HL-60/S4 (cell line): ENCODE data around the gene CHRDL2.

Source experiments
- in situ Hi-C: fragments of 300-500 bp; cut with MboI; formaldehyde crosslinking; loops from 2 replicates; pipeline ENCODE4 v1.14.3; 2022; ENCODE audit warnings: low sequenced_read_pairs

The CHRDL2 gene

GRCh38 chr11:74749127-74749964, 18.1 kb upstream of the CHRDL2 start:
- in situ Hi-C loops, result no loop called here

- in situ Hi-C loops, result no loop called here
These were observed 17.2 kb upstream of the CHRDL2 start, which contains the start of gene RNF169 for GRCh38 chr11:74748211-74749126. RNF169 (plus strand) TSS chr11:74748849; CDS start chr11:74748881, 32 bp downstream.

- in situ Hi-C loops, result no loop called here
These were observed 15.6 kb upstream of the CHRDL2 start for GRCh38 chr11:74746868-74747267.

- in situ Hi-C loops, result no loop called here
These were observed 13.1 kb upstream of the CHRDL2 start for GRCh38 chr11:74744277-74744676.

- in situ Hi-C loops, result no loop called here
These were observed 12.4 kb upstream of the CHRDL2 start for GRCh38 chr11:74743640-74744039.

- in situ Hi-C loops, result no loop called here
These were observed 10.8 kb upstream of the CHRDL2 start for GRCh38 chr11:74742070-74742469.

- in situ Hi-C loops, result no loop called here
These were observed 8.5 kb upstream of the CHRDL2 start for GRCh38 chr11:74739546-74740270.

GRCh38 chr11:74736031-74736430, 4.8 kb upstream of the CHRDL2 start:
- in situ Hi-C loops, result no loop called here

GRCh38 chr11:74735365-74735928, 4.2 kb upstream of the CHRDL2 start:
- in situ Hi-C loops, result no loop called here

- in situ Hi-C loops, result no loop called here
These were observed 3.3 kb upstream of the CHRDL2 start for GRCh38 chr11:74734559-74734925.

GRCh38 chr11:74730571-74731260, 510 bp downstream of the CHRDL2 start:
- in situ Hi-C loops, result no loop called here

- in situ Hi-C loops, result no loop called here
These were observed 1.8 kb downstream of the CHRDL2 start for GRCh38 chr11:74729397-74729796.

GRCh38 chr11:74726547-74727182, 4.6 kb downstream of the CHRDL2 start:
- in situ Hi-C loops, result no loop called here

- in situ Hi-C loops, result no loop called here
These were observed 5.5 kb downstream of the CHRDL2 start for GRCh38 chr11:74725701-74726100.

- in situ Hi-C loops, result no loop called here
These were observed 7.7 kb downstream of the CHRDL2 start for GRCh38 chr11:74723511-74723910.

GRCh38 chr11:74721479-74721835, 9.8 kb downstream of the CHRDL2 start:
- in situ Hi-C loops, result no loop called here

- in situ Hi-C loops, result no loop called here
These were observed 10.4 kb downstream of the CHRDL2 start for GRCh38 chr11:74720596-74721478.

GRCh38 chr11:74719011-74719410, 12.2 kb downstream of the CHRDL2 start:
- in situ Hi-C loops, result no loop called here
